ENCODE results near the gene ABR.
A peak's percentile ranks its signal among the peaks of the same experiment; 100 is the strongest.
"Not testable (repeated sequence)": the region's sequence is repeated elsewhere in the genome, so short reads cannot be mapped to it uniquely, and the experiment has no call there.

ABR gene

GRCh38 chr17:1171953-1172352 is 7.8 kb downstream of the ABR start:
- no peak for DNase-seq

DNA sequence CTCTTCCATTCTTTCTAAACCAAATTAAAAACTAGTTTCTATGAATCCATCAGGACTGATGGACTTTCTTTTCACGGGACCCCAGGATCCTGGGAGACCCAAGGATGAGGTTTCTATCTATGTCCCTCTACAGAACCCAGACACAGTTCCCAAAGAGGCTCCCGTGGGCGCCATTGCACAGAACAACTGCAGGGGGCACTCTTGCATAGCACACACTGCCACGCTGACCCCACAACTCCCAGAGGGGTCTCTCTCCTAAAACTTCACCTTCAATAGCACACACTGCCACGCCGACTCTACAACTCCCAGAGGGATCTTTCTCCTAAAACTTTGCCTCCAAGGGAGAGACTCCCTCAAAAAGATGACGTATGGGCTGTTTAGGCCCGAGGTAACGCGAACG is 9.0 kb downstream of the ABR start:
- DNase-seq = no peak

DNA sequence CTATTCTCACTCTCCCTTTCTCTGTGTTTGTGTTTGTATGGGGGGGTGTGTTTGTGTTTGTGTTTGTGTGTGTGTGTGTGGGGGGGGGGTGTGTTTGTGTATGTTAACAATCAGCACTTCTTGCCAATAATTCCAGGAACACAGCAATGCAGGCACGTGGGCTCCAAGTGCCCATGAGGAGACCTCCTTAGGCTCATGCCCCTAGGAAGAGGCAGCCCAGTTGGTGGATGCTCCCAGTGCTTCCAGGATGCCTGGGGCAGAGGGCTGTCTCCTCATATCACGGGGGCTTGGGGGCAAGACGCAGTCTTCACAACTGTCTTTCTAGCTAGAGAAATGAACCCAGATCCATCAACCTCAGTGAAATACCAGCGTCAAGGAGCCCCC is 9.9 kb downstream of the ABR start:
- no peak for DNase-seq

DNA sequence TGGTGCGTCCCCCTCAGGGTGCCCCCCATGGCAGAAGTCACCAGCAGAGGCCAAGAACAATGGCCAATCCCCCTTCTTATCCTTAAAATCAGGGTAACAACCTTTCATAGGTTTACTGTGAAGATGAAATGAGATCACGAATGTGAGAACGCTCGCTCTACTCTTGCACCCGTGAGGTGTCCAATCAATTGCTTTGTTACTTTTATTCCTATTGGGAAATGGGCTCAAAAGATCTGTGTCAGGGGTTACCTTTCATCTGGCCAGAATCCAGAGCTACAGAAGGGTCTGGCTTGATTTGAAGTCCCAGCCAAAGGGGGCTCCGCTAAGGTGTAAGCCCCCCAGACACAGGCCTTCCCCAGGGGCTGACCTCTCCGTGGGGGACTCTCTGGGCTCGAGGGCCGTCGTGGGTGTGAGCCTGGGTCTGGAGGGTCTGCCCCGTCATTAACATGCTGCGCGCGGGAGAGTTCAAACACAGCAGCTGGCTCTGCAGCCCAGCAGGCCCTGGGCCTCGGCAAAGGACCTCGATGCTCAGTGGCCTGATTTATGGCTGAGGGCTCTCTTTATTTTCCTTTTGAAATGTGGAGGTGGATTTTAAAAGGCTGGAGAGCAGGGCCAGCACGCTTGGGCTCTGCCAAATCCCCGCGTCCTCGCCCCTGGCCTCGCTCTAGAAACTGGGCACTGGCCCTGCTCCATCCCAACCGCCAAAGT is 10.4 kb downstream of the ABR start:
- no peak for DNase-seq

GRCh38 chr17:1168533-1169220 is 11.1 kb downstream of the ABR start:
- no peak for DNase-seq

- no peak for DNase-seq
Measured at GRCh38 chr17:1166276-1166675, 13.5 kb downstream of the ABR start.

- no peak for DNase-seq
Measured at GRCh38 chr17:1165836-1166235, 13.9 kb downstream of the ABR start.

- no peak for DNase-seq
Measured at GRCh38 chr17:1164935-1165556, 14.7 kb downstream of the ABR start.

DNA sequence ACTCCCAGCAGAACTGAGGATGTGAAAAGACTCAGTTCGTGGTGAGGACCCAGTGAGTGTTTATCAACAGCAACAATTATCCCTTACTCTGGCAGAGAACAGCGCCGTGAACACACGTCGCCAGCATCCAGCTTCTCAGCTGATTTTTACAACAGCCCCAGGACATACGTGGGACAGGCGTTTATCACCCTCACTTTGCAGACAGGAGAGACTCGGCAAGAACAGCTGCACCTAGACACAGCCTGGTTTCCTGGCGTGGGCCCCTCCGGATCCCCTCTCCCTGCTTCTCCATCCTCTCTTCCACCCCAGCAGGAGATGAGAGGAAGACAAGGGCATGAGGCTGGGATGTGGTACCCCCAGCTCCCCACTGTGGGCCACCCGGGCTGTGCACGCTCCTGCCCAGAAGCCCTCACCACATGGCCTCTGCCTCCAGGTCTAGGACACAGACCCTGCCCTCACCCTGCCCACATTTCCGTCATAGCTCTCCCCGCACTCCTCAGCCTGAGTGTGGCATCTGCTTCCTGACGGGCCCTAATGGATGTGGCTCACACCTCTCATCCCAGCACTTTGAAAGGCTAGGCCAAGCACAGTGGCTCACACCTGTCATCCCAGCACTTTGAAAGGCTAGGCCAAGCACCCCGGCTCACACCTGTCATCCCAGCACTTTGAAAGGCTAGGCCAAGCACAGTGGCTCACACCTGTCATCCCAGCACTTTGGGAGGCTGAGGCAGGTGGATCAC is 17.5 kb downstream of the ABR start:
- DNase-seq = no peak

DNA sequence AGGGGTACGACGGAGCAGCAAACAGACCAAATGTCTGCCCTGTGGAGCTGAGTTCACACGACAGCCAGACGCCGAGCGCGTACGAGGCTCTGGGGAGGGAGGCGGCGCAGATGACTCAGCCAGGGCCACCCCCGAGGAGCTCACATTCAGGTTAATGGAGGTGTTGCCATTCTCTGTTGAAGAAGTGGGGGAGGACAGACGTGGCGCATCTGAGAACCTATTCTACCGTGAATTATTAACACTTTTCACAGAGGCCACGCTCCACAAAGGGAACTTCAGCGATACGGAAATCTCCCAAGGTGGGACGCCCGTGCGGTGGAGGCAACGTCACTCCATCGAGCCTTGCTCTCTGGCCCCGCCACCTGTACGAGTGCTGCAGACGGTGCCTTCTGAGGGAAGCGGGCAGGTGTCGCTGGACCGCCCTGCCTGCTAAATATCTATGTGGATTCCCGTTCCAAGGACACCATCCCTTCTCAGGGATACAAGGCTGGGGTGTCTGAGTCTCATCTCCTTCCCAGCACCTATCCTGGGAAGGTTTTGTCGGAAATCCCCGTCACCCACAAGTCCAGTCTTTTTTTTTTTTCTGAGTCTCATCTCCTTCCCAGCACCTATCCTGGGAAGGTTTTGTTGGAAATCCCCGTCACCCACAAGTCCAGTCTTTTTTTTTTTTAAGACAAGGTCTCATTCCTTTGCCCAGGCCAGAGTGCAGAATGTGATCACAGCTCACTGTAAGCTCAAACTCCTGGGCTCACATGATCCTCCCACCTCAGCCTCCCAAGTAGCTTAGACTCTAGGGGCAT is 19.0 kb downstream of the ABR start:
- DNase-seq = no peak

DNA sequence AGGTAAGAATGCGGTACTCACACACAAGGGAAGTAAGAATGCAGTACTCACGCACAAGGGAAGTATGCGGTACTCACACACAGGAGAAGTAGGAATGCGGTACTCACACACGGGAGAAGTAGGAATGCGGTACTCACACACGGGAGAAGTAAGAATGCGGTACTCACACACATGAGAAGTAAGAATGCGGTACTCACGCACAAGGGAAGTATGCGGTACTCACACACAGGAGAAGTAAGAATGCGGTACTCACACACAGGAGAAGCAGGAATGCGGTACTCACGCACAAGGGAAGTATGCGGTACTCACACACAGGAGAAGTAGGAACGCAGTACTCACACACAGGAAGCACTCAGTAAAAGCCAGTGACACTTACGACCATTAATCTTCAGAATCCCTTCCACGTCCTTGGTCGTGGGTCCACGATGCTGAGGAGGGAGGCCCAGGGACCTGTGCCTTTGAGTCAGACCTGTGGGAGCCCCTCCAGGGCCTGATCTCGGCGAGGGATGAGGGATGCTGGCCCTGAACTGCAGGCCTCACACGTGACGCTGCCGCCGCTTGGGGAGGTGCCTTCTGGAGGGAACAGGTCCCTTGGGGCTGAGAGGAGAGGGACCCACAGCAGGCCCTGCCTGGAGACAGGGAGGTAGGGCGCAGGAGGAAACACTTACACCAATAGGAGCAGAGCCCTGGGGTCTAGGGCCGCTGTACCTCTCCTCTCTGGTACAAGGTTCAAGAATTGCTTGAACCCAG is 20.2 kb downstream of the ABR start:
- no peak for DNase-seq

DNA sequence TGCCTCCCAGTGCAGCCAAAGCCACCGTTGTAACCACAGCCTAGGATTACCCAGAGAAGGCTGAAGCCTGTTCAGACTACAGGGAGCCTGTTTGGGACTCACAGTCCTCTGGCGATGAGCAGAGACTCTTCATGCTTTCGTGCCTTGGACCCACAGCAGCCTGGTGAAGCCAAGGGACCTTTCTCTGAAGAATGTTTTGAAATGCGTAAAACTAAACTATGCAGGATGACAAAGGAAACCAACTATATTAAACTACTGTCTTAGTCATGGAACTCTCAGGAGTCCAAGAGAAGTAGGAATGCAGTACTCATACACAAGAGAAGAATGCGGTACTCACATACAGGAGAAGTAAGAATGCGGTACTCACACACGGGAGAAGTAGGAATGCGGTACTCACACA is 20.9 kb downstream of the ABR start:
- DNase-seq = no peak

GRCh38 chr17:1156864-1157263 is 22.9 kb downstream of the ABR start:
- no peak for DNase-seq

- DNase-seq = no peak
Measured at GRCh38 chr17:1154704-1155103, 25.1 kb downstream of the ABR start.

GRCh38 chr17:1153795-1154546 is 25.8 kb downstream of the ABR start:
- DNase-seq = peak; percentile 47

DNA sequence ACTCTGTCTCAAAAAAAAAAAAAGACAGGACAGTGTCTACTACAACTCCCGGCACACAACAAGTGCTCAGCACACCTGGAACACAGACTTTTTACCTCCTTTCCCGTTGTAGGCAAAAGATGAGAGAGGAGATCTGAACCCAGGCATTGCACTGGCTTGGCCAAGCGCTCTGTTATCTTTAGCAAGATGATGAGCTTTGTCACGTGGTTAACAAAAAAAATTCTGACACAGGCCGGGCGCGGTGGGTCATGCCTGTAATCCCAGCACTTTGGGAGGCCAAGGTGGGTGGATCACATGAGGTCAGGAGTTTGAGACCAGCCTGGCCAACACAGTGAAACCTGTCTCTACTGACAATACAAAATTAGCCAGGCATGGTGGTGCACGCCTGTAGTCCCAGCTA is 27.2 kb downstream of the ABR start:
- DNase-seq = not testable (repeated sequence)

DNA sequence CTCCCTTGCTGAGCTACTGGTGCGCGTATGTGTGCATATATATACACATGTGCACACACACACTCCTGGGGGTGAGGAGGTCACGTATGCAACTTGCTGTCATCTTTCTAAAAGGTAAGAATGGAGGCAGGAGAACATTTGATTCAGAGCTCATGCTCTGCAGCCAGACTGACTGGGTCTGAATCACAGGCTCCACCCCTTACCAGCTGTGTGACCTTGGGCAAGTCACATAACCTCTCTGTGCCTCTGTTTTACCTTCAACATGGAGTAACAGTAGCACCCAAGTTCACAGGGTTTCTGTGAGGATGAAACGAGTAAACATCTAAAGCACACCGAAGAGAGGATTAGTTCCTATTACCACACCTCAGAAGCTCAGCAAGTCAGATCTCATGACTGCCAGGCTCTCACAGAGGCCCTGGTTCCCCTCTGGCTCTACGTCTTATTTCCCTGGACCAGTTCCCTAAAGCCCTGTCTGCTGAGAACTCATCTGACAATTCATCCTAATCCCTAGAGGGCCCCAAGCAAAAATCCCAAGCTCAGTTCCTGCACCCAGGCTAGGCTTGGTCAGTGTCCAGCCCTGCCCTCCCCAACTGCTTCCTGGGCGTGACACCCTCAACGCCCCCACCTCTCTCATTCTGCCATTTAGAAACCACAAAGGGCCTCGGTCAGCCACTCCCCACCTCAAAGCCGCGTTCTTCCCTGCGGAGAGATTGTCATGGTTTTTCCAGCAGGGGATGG is 28.7 kb downstream of the ABR start:
- DNase-seq = no peak

DNA sequence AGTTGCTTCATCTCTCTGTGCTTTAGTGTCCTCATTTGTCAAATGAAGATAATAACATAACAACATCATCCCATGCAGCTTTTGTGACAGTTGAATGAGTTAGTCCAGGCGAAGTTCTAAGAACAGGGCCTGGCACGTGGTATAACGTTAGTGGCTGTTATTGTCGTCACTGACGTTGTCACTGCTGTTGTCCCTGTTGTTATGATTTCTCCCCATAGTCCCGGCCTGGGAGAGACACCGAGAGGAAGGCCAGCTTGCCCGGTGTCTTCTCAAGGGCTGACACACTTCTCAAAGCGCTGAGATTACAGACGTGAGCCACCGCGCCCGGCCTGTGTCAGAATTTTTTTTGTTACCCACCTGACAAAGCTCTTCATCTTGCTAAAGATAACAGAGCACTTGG is 29.9 kb downstream of the ABR start:
- no peak for DNase-seq

DNA sequence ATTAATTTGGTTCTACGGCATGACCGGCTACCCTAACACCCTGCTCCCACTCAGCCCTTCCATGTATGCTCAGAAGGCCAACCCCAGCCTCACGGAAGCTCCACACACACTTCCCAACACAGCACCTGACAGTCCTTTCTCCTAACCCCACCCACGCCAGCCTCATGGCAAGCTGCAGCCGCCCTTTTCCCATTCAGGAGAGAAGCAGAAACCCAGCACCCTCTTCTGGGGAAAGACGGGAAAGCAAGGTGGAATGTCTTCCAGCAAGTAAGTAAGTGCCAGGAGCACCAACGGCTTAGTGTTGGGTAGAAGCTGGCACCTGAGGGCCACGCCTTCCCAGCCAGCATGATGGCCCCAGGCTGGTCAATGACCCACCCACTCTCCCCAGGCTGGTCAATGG is 32.1 kb downstream of the ABR start:
- peak; percentile 18 for DNase-seq

DNA sequence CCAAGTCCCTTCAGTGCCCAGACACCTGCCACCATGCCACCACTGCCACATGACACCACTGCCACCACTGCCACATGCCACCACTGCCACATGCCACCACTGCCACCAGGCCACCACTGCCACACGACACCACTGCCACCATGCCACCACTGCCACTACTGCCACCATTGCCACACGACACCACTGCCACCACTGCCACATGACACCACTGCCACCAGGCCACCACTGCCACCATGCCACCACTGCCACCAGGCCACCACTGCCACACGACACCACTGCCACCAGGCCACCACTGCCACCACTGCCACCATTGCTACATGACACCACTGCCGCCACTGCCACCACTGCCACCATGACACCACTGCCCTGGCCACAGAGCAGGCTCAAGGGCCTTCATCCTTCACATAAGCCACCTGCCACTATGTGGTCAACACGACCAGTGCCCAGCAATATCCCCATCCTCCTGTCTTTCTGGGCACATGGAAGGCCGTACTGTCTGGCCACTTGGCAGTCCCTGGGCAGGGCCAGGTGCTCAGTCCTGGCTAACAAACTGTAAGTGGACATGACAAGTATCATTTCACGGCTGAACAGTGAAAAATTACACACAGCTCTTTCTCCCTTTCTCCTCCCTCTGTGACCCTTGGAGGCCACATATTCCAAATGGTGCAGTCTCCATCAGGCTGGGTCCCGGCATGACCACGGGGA is 33.1 kb downstream of the ABR start:
- DNase-seq = no peak

Data from NCI-H2227 treated with DMSO at 0.1 percent for 48 hours (cell line).